GM20000 (cell line): ENCODE measurements around the gene ABCF3.

Experiments
- DNase-seq: peaks from one replicate; pipeline ENCODE4 v3.0.0; 2012; ENCODE audit warnings: low spot score
- TF ChIP-seq, protein P1 (sequence below): IDR thresholded peaks from 2 replicates; pipeline ENCODE4 v1.5.1; 2012; ENCODE audit warnings: mild to moderate bottlenecking, control low read depth; ENCODE audit errors: extremely low read depth, missing control alignments

Gene ABCF3

DNA sequence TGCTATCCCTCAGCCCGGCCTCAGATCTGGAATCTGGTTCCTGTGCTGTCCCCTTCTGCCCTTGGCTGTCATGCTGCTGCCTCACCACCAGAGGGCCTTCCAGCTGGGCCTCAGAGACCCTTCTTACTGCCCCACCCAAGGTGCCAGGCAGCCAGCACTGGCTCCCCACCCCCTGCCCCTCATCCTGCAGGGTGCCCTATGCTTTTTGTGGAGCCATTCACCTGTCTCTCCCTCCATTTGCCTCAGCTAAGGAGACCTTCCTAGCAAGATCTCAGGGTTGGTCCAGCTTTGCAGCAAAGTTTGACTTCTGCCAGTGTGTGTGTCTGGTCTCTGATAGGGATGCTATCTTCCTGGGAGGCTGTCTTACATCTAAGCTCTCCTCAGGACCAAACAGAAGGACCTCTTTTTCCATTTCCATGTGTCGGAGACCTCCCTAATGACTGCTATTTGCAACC is 41.5 kb downstream of the ABCF3 start:
- peak; percentile 83 for DNase-seq
- TF ChIP-seq, protein P1, sequence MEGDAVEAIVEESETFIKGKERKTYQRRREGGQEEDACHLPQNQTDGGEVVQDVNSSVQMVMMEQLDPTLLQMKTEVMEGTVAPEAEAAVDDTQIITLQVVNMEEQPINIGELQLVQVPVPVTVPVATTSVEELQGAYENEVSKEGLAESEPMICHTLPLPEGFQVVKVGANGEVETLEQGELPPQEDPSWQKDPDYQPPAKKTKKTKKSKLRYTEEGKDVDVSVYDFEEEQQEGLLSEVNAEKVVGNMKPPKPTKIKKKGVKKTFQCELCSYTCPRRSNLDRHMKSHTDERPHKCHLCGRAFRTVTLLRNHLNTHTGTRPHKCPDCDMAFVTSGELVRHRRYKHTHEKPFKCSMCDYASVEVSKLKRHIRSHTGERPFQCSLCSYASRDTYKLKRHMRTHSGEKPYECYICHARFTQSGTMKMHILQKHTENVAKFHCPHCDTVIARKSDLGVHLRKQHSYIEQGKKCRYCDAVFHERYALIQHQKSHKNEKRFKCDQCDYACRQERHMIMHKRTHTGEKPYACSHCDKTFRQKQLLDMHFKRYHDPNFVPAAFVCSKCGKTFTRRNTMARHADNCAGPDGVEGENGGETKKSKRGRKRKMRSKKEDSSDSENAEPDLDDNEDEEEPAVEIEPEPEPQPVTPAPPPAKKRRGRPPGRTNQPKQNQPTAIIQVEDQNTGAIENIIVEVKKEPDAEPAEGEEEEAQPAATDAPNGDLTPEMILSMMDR, result peak; percentile 86

DNA sequence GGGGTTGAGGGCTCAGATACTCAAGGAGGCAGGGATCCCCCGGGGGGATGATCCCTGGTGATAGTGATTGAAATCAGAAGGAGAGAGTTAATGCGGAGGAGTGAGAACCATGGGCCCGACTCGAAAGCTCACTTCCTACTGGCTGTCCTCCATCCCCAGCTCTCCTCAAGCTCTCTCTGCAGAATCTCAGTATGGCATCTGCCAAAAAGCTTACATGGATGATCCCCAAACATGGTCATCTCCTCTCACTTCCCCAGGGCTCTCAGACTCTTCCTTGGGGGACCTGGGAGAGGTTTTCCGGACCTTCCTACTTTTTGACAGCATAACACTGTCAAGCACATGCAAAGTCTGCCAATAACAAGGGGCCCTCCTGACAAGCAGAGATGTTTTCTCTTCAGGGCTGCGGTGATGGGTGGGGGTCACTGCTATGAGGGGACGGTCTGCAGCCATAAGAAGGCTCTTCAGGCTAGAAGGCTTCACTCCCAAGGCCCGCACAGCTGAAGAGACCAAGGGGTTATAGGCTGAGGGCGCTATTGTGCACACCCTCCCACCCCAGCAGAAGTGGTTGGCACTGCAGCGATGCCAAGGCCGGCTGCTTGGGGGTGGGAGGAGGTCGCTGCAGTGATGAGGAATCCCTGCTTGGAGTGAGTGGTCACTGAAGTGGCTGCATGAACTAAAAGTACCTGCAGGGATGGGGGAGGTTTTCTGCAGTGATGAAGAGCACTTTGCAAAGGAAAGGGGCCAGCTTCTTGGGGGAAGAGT is 42.6 kb downstream of the ABCF3 start:
- peak; percentile 33 for DNase-seq
- TF ChIP-seq, protein P1, result no peak

DNA sequence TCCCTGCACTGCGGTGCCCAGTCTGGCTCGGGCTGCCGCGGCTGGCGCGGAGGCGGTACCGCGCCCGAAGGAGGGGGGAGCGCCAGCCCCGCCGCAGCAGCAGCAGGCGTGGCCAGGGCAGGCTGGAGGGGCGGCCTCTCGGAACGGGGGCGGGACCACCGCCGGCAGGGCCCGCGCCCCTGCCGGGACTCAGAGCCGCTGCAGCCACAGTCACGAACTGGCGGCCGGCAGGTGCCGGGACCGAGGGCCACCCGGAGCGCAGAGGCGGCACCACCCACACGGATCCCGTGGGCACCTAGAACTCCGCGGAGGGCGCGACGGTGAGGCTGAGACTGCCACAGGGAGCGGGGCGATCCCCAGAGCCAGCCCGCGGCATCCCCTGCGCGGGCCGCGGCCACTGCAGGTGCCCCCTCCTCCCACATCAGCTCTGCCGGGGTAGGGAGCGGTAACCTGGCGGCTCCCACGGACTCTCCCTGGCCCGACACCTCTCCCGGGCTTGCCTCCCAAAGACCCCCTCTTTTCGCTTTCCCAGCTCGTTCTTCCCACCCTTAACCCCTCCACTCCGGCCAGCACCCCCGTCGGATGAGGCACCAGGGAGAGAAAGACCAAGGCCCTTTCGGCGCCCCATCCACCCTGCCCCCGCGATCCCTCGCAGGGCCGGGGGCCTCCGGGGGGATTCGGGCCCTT is 43.5 kb downstream of the ABCF3 start, which contains the start of gene VWA5B2:
VWA5B2 (plus strand) TSS at position 192 of the 687 bp plus-strand sequence. CDS start 944 bp downstream, outside the sequence.
- TF ChIP-seq, protein P1, result no peak
- peak; percentile 96 for DNase-seq

DNA sequence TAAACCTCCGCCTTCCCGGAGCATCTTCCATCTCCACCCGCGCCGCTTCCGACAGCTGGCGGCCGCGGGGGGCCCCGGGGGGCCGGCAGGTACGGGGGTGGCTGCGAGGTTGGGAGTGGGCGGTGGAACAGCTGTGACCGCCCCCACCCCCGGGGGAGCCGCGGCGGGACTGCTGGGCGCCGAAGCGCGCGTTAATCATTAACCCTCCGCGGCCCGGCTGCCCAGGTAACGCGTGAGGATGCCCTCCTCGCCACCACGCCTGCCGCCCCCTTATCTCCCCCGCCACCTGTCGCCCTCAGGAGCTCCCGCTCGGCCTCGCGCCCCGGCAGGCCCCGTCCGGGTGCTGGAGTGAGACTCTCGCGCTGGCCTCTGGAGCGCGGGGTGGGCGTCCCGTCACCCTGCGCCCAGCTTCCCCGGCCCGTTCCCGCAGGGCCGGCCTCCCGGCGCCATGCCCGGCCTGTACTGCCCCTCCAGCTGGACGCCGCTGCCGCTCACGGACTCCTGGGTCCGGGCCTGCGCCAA is 44.1 kb downstream of the ABCF3 start:
- TF ChIP-seq, protein P1, result no peak
- DNase-seq, result peak; percentile 82

DNA sequence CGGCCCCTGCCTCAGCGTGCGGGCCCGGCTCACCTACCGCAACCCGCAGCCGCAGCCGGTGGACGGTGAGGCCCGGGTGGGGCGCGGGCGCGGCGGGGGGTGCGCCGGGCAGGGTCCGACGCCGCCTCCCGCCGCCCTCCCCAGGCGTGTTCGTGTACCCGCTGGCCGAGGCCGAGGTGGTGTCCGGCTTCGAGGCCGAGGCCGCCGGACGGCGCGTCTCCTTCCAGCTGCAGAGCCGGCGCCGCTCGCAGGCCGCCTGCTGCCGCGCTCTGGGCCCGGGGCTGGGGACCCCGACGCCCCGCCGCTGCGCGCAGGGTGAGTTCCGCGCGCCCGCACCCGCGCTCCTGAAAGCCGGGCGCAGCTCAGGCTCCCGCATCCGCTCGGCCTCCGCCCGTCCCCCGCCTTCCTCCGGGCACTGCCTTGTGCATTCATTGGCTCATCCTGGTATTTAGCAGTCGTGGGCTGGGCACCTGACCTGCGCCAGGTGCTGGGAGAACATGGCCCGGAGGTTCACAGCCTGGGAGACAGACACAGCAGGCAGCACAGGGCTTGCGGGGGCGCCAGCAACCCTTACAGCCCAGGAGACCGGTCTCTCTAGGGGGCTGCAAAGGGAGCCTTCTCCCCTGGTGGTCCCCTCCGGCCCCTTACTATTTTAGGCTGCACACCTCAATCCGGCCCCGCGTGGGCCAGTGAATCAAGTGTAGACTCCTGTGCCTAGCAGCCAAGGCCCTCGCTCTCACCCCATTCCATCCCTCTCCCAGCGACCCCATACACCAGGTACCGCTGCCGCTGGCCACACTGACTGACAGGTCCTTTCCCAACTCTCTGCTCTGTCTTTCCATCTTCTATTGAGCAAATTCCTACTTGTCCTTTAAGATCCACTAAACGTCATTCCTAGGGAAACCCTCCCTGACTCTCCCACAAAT is 44.9 kb downstream of the ABCF3 start:
- DNase-seq, result peak; percentile 39
- TF ChIP-seq, protein P1, result no peak

DNA sequence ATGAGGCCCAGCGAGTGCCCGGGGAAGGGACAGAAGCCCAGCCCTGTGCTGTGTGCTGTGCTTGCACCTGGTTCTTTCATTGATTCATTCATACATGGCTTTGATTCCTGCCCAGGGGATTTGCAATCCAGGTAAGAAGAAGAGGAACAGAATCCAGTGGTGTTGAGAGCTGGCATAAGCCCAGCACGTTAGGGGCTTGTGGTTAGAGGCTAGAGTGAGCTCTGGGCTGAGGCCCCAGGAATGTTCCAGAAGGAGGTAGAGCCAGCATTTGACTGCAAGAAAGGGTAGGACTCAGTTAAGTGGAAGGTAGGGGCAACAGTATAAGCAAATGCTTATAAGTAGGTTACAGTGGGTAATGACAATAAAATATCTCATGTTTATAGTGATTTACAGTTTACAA is 45.7 kb downstream of the ABCF3 start:
- TF ChIP-seq, protein P1, result no peak
- no peak for DNase-seq
